ENCODE results near the gene IFNAR1.
A peak's percentile ranks its signal among the peaks of the same experiment; 100 is the strongest.
"Not testable (repeated sequence)": the region's sequence is repeated elsewhere in the genome, so short reads cannot be mapped to it uniquely, and the experiment has no call there.

The IFNAR1 gene

DNA sequence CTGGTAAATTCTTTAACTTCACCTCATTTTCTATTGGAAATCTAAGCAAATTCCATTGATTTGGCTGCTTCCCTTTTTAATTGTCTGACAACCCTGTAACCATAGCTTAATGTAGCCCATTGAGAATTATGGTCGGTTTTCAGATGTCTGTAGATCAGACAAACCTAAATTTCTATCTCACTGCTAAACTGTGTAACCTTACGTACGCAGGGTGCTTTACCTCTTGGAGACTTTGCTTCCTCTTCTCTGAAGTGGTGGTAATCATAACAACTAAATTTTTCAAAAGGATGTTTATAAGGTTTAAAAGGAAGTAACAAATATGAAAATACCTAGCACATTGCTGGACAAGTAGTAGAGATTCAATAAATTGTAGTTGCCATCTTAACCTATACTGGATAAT, 25.9 kb downstream of the IFNAR1 start:
- DNase-seq, result no peak

DNA sequence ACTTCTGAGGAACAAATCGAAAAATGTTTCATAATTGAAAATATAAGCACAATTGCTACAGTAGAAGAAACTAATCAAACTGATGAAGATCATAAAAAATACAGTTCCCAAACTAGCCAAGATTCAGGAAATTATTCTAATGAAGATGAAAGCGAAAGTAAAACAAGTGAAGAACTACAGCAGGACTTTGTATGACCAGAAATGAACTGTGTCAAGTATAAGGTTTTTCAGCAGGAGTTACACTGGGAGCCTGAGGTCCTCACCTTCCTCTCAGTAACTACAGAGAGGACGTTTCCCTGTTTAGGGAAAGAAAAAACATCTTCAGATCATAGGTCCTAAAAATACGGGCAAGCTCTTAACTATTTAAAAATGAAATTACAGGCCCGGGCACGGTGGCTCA, 30.6 kb downstream of the IFNAR1 start:
- no peak for DNase-seq

GRCh38 chr21:33355996-33356395, 31.2 kb downstream of the IFNAR1 start:
- no peak for DNase-seq

- DNase-seq, result no peak
Observed at GRCh38 chr21:33357177-33357576, 32.4 kb downstream of the IFNAR1 start.

GRCh38 chr21:33359446-33359845, 34.7 kb downstream of the IFNAR1 start:
- no peak for DNase-seq

- DNase-seq, result no peak
Observed at GRCh38 chr21:33360281-33360680, 35.5 kb downstream of the IFNAR1 start.

GRCh38 chr21:33360881-33361602, 36.3 kb downstream of the IFNAR1 start:
- peak; percentile 83 for DNase-seq

DNA sequence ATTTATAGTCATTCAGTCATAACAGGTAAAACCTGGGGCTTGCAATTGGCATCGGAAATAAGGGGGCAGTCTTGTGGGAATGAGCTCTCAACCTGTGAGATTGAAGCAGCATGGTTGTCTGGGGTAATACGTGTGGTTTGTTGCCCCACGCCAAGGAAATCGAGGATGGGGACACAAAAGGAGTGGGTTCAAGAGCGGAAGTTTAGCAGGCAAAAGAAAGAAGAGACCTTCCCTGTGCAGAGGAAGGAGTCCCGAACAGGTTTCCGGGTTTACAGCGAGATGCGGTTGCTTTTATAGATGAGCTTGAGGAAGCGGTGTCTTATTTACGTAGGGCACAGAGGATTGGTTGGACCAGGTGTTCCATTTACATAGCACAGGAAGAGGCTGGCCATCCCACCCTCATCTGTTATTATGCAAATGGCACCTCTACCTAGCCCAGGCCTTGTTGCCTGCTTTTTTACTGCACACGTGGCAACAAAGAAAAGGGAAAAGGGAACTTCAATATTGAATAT, 37.3 kb downstream of the IFNAR1 start:
- peak; percentile 34 for DNase-seq

GRCh38 chr21:33363911-33364609, 39.3 kb downstream of the IFNAR1 start:
- not testable (repeated sequence) for DNase-seq

- no peak for DNase-seq
Observed at GRCh38 chr21:33364830-33365229, 40.1 kb downstream of the IFNAR1 start.

DNA sequence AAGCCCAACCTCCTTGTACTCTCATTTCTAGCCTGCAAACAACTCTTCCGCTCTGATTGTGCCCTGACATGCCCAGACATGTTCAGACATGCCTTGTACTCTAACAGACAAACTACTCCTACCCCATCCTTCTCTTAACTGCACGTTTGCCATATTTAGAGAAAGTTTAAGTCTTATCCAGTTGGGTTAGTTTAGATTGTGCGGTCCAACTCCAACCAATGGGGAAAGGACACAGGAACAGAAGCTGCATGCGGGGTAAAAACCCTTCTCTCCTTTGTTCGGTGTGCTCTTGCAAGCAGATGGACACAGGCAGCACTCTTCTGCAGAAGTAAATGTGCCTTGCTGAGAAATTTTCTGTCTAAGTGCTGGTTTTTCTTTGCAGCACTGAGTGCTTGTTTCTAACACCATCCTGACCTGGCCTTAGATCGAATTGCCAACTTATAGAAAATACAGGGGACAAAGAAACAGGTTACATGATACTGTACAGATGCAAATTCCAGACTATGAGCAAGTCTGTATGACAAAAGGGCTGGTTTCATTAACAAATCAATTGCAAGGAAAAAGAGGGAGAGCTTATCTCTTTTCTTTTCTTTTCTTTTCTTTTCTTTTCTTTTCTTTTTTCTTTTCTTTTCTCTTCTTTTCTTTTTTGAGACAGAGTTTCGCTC, 42.7 kb downstream of the IFNAR1 start:
- no peak for DNase-seq

- no peak for DNase-seq
Observed at GRCh38 chr21:33368124-33368523, 43.4 kb downstream of the IFNAR1 start.

- DNase-seq, result no peak
Observed at GRCh38 chr21:33368576-33368975, 43.8 kb downstream of the IFNAR1 start.

DNA sequence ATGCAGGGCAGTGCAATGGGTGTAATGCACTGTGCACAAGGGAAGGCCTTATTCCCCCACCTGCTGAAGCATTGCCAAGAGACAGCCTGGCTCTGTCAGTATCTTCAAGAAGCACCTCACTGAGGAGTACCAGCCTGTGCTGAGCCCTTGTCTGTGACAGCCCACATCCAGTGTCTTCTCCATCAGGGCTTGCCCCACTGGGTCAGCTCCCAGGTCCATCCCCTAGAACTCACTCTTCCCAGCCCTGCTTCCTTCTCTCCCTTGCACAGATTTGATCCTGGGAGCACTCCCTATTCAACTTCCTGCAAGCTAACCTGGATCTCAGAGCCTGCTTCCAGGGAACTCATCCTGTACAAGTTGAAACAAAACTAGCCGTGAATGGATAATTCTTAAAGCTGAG, 44.8 kb downstream of the IFNAR1 start:
- DNase-seq, result no peak

- no peak for DNase-seq
Observed at GRCh38 chr21:33370305-33370704, 45.5 kb downstream of the IFNAR1 start.

GRCh38 chr21:33371366-33371765, 46.6 kb downstream of the IFNAR1 start:
- DNase-seq, result no peak

- no peak for DNase-seq
Observed at GRCh38 chr21:33372582-33372981, 47.8 kb downstream of the IFNAR1 start.

DNA sequence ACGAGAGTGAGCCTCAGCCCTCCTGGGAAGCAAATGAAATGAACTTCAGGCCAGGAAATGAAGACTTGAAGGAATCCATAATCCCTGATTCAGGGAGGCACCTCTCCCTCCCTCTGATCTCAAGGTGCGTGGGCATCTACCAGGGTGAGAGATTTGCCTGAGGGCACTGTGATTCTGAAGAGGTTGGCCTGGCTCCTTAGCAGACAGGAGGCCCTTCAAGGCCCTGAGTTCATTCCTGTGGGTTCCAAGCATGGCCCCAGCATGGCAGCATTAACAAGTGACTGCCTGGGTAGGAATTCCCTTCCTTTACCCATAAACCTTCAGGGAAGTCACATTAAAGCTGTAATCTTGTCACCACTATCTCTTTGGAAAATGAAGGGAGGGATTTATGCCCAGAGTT, 48.7 kb downstream of the IFNAR1 start:
- DNase-seq, result no peak

GRCh38 chr21:33374080-33374449, 49.3 kb downstream of the IFNAR1 start:
- no peak for DNase-seq

DNA sequence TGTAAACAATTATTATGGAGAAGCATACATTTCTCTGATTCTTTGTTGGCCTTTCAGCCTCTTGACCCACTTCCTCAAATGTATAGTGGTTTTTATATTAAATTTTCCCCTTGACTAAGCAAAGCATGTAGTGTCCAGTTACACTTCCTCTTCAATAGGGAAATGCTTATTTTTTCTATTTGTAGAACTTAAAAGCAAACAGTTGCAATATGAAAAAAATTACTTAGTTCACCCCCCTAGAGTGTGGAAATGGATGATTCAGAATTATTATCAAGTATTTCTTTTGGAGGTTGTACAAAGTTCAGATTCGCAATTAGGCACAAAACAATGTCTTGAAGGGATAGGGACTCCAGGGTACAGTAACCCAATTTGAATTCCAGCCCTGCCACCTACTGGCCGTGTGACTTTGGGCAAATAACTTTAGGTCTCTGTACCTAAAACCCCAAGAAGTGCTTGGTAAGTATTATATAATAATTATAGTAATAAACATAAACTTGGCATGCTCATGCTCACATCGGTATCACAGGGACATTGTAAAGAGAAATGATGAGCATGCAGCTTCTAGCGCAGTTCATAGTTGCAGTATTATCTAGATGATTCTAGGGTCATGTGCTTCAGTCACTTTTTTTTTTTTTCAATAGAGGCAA, 49.8 kb downstream of the IFNAR1 start:
- peak; percentile 53 for DNase-seq

DNA sequence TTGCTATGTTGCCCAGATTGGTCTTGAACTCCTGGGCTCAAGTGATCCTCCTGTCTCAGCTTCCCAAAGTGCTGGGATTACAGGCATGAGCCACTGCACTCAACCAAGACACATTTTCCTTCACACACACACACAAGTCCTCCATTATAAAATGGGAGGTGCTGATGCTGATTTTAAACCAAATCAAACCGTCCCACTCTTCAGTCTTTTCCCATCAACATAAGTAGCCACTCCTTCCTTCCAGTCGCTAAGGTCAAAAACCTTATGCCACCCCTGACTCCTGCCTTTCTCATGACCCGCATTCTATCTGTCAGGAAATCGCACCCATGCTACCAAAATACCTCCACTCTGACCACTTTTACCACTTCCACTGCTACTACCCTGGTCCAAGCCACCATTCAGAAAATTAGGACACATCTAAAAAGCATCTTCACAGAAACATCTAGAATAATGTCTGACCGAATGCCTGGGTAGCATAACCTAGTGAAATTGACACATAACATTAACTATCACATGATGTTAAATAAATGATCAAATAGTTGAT, 50.4 kb downstream of the IFNAR1 start:
- no peak for DNase-seq

DNA sequence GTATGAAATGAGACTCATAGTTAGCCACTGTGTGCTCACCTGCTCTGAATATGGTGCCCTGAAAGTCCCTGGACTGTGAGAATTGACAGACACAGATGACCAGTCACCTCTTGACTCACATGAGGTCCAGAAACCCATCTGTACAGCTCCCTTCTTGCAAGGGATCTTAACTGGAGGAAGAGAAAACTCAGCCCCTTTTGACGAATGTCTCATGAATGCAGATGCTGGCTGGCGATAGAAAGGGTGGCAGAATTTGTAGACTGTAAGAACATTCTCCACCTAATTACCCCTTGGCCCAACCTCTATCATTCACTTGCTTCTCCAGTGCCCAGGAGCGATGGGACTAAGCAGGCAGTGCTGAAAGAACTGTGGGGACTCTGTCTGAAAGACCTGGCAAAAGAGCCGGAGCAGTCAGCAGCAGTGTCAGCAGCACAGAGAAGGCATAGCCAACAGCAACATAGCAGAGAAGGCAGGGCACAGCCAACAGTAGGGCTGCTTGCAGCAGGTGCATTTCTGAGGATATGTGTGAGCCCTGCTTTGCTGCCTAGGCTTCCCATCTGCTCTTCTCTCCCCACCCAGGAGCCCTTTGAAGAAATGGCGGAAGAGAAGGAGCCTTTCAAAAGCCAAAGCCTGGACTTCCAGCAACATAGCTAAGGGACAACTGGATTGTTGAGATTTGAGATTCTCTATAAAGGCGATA, 52.6 kb downstream of the IFNAR1 start:
- DNase-seq, result no peak

GRCh38 chr21:33378081-33378480, 53.3 kb downstream of the IFNAR1 start:
- DNase-seq, result no peak
